Measurements from ENCODE around the gene DENND4A. TPM values are rescaled to one million over a fixed set of nuclear protein-coding genes. Genes with fewer than 3 reads are reported as not detected.

The DENND4A gene
- total RNA-seq, 4 donors from 2014 or later, result 24.4 to 46.4 (median 33.1) TPM

DNA sequence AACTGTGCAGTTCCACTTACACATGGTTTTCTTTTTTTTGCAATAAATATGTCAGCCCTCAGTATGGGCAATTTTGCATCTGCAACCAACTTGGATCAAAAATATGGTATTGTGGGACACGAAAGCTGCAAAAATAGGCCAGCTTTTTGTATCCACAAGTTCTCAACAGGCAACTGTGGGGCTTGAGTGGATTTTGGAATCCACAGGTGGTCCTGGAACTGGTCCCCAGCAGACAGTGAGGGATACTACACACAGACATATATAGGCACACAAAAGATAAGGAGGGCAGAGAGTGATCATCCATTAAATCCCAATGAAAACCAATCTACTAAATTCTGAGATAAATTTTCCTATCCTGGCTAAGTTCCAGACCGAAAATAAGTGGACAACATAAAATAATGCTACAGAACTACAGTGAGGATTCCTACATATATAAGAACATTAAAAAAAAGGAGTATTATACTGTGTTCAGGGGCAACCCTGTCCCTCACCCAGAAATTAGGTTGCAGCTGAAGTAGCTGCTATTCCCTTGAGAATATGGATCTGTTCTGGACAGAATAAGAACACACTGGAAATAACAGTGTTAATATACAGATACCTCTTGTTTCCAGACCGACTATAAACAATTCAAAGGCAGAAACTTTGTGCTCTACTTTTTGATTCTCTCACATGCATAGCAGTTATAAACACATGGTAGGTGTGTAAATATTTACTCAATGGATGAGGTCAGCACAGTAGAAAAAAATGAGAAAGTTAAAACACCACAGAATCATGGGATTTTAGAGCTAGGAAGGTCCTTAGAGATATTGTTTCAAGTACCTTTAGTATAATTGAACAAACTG lies 25.4 kb downstream of the DENND4A start:
- Histone ChIP-seq H3K27me3 (no peaks in the 10 kb centered on the region), H3K4me1 (peaks cover 12 to 14% of the 10 kb centered on the region in 2 donors), H3K4me3 (no peak overlapping the region), H3K9me3 (no peaks in the 10 kb centered on the region), H3K27ac (no peak overlapping the region), H3K36me3 (no peaks in the 10 kb centered on the region)
- TF ChIP-seq POLR2A (IDR thresholded peaks at IDR 0.05), result no peak
- TF ChIP-seq CTCF (IDR thresholded peaks at IDR 0.05 in 4 of 5, conservative IDR thresholded peaks at IDR 0.05 in 1 of 5), result no peak
- in situ Hi-C loops (cut with MboI; ENCODE audit: low sequenced_read_pairs in 4 of 4), result no loop called here
- DNase-seq (no peak), ATAC-seq (no peak)
- intact Hi-C loops (cut with DNase I; ENCODE audit: low total_unique reads), result no loop called here

GRCh38 chr15:65765106-65765505 lies 27.0 kb downstream of the DENND4A start:
- Histone ChIP-seq H3K9me3 (no peaks in the 10 kb centered on the region), H3K36me3 (no peaks in the 10 kb centered on the region), H3K27ac (no peak overlapping the region), H3K4me3 (no peak overlapping the region), H3K27me3 (no peaks in the 10 kb centered on the region), H3K4me1 (peaks cover 12 to 14% of the 10 kb centered on the region in 2 donors)
- no peak for TF ChIP-seq CTCF (IDR thresholded peaks at IDR 0.05 in 4 of 5, conservative IDR thresholded peaks at IDR 0.05 in 1 of 5)
- TF ChIP-seq POLR2A (IDR thresholded peaks at IDR 0.05), result no peak
- DNase-seq, result no peak
- in situ Hi-C loops (cut with MboI; ENCODE audit: low sequenced_read_pairs in 4 of 4), result no loop called here
- ATAC-seq, result no peak
- intact Hi-C loops (cut with DNase I; ENCODE audit: low total_unique reads), result no loop called here

GRCh38 chr15:65762914-65763787 lies 28.9 kb downstream of the DENND4A start:
- Histone ChIP-seq H3K4me3 (no peak overlapping the region), H3K27me3 (no peaks in the 10 kb centered on the region), H3K9me3 (no peaks in the 10 kb centered on the region), H3K36me3 (no peaks in the 10 kb centered on the region), H3K4me1 (peaks cover 12 to 14% of the 10 kb centered on the region in 2 donors), H3K27ac (no peak overlapping the region)
- DNase-seq (no peak), ATAC-seq (no peak)
- TF ChIP-seq CTCF (IDR thresholded peaks at IDR 0.05 in 4 of 5, conservative IDR thresholded peaks at IDR 0.05 in 1 of 5), result no peak
- no peak for TF ChIP-seq POLR2A (IDR thresholded peaks at IDR 0.05)
- in situ Hi-C loops (cut with MboI; ENCODE audit: low sequenced_read_pairs in 4 of 4), result no loop called here
- intact Hi-C loops (cut with DNase I; ENCODE audit: low total_unique reads), result no loop called here

DNA sequence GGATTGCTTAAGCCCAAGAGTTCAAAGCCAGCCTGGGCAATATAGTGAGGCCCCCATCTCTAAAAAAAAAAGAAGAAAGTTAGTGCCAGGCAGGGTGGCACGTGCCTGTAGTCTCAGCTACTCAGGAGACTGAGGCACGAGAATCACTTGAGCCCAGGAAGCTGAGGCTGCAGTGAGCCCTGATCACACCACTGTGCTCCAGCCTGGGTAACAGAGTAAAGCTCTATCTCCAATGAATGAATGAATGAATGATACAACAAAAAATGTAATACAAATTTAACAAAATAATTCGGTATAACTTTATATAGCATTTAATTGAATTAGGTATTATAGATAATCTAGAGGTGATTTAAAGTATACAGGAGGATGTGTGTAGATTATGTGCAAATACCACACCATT lies 29.7 kb downstream of the DENND4A start:
- in situ Hi-C loops (cut with MboI; ENCODE audit: low sequenced_read_pairs in 4 of 4), result no loop called here
- intact Hi-C loops (cut with DNase I; ENCODE audit: low total_unique reads), result no loop called here

More for the DNA sequence above, 29.7 kb downstream of the DENND4A start:
- Histone ChIP-seq H3K27ac (no peak overlapping the region), H3K27me3 (no peaks in the 10 kb centered on the region), H3K4me1 (peaks cover 9 to 11% of the 10 kb centered on the region in 2 donors), H3K9me3 (no peaks in the 10 kb centered on the region), H3K4me3 (no peak overlapping the region), H3K36me3 (no peaks in the 10 kb centered on the region)
- ATAC-seq, result no peak
- no peak for TF ChIP-seq CTCF (IDR thresholded peaks at IDR 0.05 in 4 of 5, conservative IDR thresholded peaks at IDR 0.05 in 1 of 5)
- TF ChIP-seq POLR2A (IDR thresholded peaks at IDR 0.05), result no peak
- no peak for DNase-seq
